Mesothelial cell of epicardium (in vitro differentiated cells): ENCODE results near the gene ACTR1A. TPM values are rescaled to one million over a fixed set of nuclear protein-coding genes. Genes with fewer than 3 reads are reported as not detected.

Experiments
- DNase-seq, 2 experiments: peaks; one replicate each; pipeline ENCODE4 v3.0.0; 2021; ENCODE audit warnings: low spot score in 2 of 2; ENCODE audit not compliant: unreplicated experiment in 2 of 2
- H3K27ac Mint-ChIP-seq: 2 replicates; pipeline ENCODE4 v1.8.0; 2021; ENCODE audit warnings: mixed read lengths
- H3K27me3 Mint-ChIP-seq: 2 replicates; pipeline ENCODE4 v1.8.0; 2021; ENCODE audit warnings: low read depth, mixed read lengths
- H3K36me3 Mint-ChIP-seq: 2 replicates; pipeline ENCODE4 v1.8.0; 2021; ENCODE audit warnings: mixed read lengths
- H3K4me1 Mint-ChIP-seq: 2 replicates; pipeline ENCODE4 v1.8.0; 2021; ENCODE audit warnings: mixed read lengths
- H3K4me3 Mint-ChIP-seq: 2 replicates; pipeline ENCODE4 v1.8.0; 2021; ENCODE audit warnings: mild to moderate bottlenecking, moderate library complexity, mixed read lengths
- H3K9me3 Mint-ChIP-seq: 2 replicates; pipeline ENCODE4 v1.8.0; 2021; ENCODE audit warnings: mixed read lengths
- CTCF ChIP-seq: fragments of 200-600 bp; sonication (generic); IDR thresholded peaks from one replicate; pipeline ENCODE4 v1.5.0; 2021; ENCODE audit warnings: antibody characterized with exemption; ENCODE audit not compliant: unreplicated experiment
- total RNA-seq: library from RNA; stranded (reverse); gene quantifications from 3 replicates; pipeline ENCODE4 v1.2.1, GENCODE V29; 2021

ACTR1A gene
- total RNA-seq, 1 donor from 2014 or later = 91.7 TPM

DNA sequence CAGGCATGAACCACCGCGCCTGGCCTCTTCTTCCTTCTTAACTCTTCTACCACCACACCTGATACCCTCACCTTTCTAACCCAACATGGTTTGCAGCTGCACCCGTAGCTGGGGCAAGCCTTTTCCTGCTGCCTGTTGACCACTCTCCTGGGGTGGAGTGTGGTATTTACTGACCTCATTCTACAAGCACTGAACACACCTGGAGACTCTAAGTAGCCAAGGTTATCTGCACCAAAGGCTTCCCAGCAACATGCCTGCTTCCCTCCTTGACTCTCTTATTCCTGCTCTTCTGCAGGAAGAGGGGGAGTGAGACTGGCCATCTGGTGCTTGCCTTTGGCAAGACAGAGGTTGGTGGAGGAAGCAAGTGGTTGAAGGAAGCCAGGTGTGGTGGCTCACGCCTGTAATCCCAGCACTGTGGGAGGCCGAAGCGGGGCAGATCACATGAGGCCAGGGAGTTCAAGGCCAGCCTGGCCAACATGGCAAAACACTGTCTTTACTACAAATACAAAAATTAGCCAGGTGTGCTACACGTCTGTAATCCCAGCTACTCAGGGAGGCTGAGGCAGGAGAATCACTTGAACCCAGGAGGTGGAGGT lies 10.1 kb downstream of the ACTR1A start:
- Mint-ChIP-seq H3K27me3 (no peaks in the 10 kb centered on the region), H3K36me3 (peaks cover 6% of the 10 kb centered on the region), H3K27ac (peak overlapping the region; percentile 53), H3K9me3 (no peaks in the 10 kb centered on the region), H3K4me1 (no peaks in the 10 kb centered on the region), H3K4me3 (no peak overlapping the region)
- TF ChIP-seq CTCF = no peak
- DNase-seq = no peak

- Mint-ChIP-seq H3K36me3 (peaks cover 9% of the 10 kb centered on the region), H3K4me1 (no peaks in the 10 kb centered on the region), H3K27ac (no peak overlapping the region), H3K4me3 (no peak overlapping the region), H3K9me3 (no peaks in the 10 kb centered on the region), H3K27me3 (no peaks in the 10 kb centered on the region)
- TF ChIP-seq CTCF = no peak
- no peak for DNase-seq
Observed at GRCh38 chr10:102491136-102491535, 11.4 kb downstream of the ACTR1A start.

GRCh38 chr10:102485093-102485784 lies 17.3 kb downstream of the ACTR1A start:
- peaks cover 33% of the 10 kb centered on the region for H3K36me3 Mint-ChIP-seq
- H3K27ac Mint-ChIP-seq = no peak overlapping the region
- H3K4me3 Mint-ChIP-seq = no peak overlapping the region
- DNase-seq = no peak
- no peaks in the 10 kb centered on the region for H3K27me3 Mint-ChIP-seq
- no peaks in the 10 kb centered on the region for H3K4me1 Mint-ChIP-seq
- H3K9me3 Mint-ChIP-seq = no peaks in the 10 kb centered on the region
- TF ChIP-seq CTCF = no peak

GRCh38 chr10:102484021-102484420 lies 18.5 kb downstream of the ACTR1A start:
- H3K36me3 Mint-ChIP-seq = peaks cover 33% of the 10 kb centered on the region

DNA sequence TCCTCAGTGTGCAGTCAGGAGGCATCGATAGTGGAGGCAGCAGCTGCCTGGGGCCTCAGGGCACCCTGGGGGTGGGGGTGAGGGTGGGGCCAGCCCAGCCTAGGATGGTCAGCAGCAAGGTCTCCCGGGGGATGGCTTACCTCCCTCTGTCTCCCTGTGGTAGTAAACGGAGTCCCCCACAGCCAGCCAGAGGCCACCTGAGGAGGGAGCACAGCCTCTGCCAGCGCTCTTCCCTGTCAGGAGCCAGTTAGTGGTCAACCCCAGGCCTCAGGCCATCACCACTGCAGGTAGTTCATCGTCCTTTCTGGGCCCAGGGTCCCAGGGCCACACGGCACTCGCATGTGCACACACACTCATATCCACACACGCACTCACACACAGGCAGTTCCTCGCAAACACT lies 22.1 kb downstream of the ACTR1A start:
- Mint-ChIP-seq H3K27me3 (no peaks in the 10 kb centered on the region), H3K4me3 (no peak overlapping the region), H3K9me3 (no peaks in the 10 kb centered on the region), H3K27ac (no peak overlapping the region), H3K4me1 (no peaks in the 10 kb centered on the region), H3K36me3 (peaks cover 19% of the 10 kb centered on the region)
- no peak for TF ChIP-seq CTCF
- DNase-seq = no peak

More at GRCh38 chr10:102484021-102484420, 18.5 kb downstream of the ACTR1A start:
- DNase-seq = no peak
- H3K27me3 Mint-ChIP-seq = no peaks in the 10 kb centered on the region
- H3K27ac Mint-ChIP-seq = no peak overlapping the region
- no peak overlapping the region for H3K4me3 Mint-ChIP-seq
- TF ChIP-seq CTCF = no peak
- no peaks in the 10 kb centered on the region for H3K9me3 Mint-ChIP-seq
- no peaks in the 10 kb centered on the region for H3K4me1 Mint-ChIP-seq
